Parathyroid adenoma (tissue), 2 donors: ENCODE data around the gene SH3PXD2B.

Source experiments
- H2AFZ ChIP-seq: fragments of 300-600 bp; sonication (generic); one replicate; pipeline ENCODE4 v1.7.0; 2017; ENCODE audit warnings: antibody characterized with exemption, mild to moderate bottlenecking
- H3K27ac ChIP-seq: fragments of 300-600 bp; sonication (generic); one replicate; pipeline ENCODE4 v1.7.0; 2017
- H3K27me3 ChIP-seq: fragments of 300-600 bp; sonication (generic); one replicate; pipeline ENCODE4 v1.7.0; 2017; ENCODE audit warnings: low read length; ENCODE audit not compliant: control insufficient read depth, insufficient read depth
- H3K36me3 ChIP-seq: fragments of 300-600 bp; sonication (generic); one replicate; pipeline ENCODE4 v1.7.0; 2017; ENCODE audit warnings: low read length; ENCODE audit not compliant: control insufficient read depth, insufficient read depth
- H3K4me1 ChIP-seq: fragments of 300-600 bp; sonication (generic); one replicate; pipeline ENCODE4 v1.7.0; 2017; ENCODE audit warnings: control low read depth
- H3K4me2 ChIP-seq: fragments of 300-600 bp; sonication (generic); one replicate; pipeline ENCODE4 v1.7.0; 2017; ENCODE audit warnings: low read length
- H3K4me3 ChIP-seq: fragments of 300-600 bp; sonication (generic); one replicate; pipeline ENCODE4 v1.7.0; 2017; ENCODE audit warnings: low read depth, low read length
- H3K79me2 ChIP-seq: fragments of 300-600 bp; sonication (generic); one replicate; pipeline ENCODE4 v1.7.0; 2017; ENCODE audit warnings: control low read depth
- H3K9ac ChIP-seq: fragments of 300-600 bp; sonication (generic); one replicate; pipeline ENCODE4 v1.7.0; 2017; ENCODE audit warnings: mild to moderate bottlenecking
- H3K9me3 ChIP-seq: fragments of 300-600 bp; sonication (generic); one replicate; pipeline ENCODE4 v1.7.0; 2017; ENCODE audit warnings: low read length; ENCODE audit not compliant: control insufficient read depth
- CTCF ChIP-seq: fragments of 300-600 bp; sonication (generic); IDR thresholded peaks from one replicate; pipeline ENCODE4 v1.7.0; 2017; ENCODE audit warnings: antibody characterized with exemption, mild to moderate bottlenecking
- donor health status: primary hyperparathyroidism.

SH3PXD2B gene

DNA sequence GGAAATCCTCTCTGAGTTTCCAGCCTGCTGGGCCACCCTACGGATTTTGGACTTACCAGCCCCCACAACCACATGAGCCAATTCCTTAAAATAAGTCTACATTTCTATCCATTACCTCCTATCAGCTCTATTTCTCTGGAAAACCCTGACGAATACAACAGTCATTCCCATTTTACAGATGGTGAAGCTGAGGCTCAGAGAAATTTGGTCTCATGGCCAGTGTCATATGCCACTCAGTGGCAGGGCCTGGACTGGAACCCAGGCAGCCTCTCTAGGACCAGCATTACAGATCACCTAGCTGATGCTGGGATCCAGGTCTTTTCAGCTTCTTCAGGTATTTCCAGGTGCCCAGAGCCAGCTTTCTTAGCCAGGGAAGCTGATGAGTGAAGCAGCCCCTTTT, 45.0 kb upstream of the SH3PXD2B start:
- no peaks in the 10 kb centered on the region for H3K27me3 ChIP-seq
- no peaks in the 10 kb centered on the region for H3K9me3 ChIP-seq
- H3K79me2 ChIP-seq: no peaks in the 10 kb centered on the region
- no peak overlapping the region for H3K4me2 ChIP-seq
- H3K27ac ChIP-seq: no peak overlapping the region
- no peak overlapping the region for H3K9ac ChIP-seq
- no peak for TF ChIP-seq CTCF
- H3K36me3 ChIP-seq: no peaks in the 10 kb centered on the region
- H2AFZ ChIP-seq: no peak overlapping the region
- no peaks in the 10 kb centered on the region for H3K4me1 ChIP-seq
- H3K4me3 ChIP-seq: no peak overlapping the region

GRCh38 chr5:172498431-172499129, 44.3 kb upstream of the SH3PXD2B start:
- Histone ChIP-seq H2AFZ (no peak overlapping the region), H3K27me3 (no peaks in the 10 kb centered on the region), H3K9me3 (no peaks in the 10 kb centered on the region), H3K79me2 (no peaks in the 10 kb centered on the region), H3K4me3 (no peak overlapping the region), H3K27ac (no peak overlapping the region), H3K9ac (no peak overlapping the region), H3K36me3 (no peaks in the 10 kb centered on the region), H3K4me1 (no peaks in the 10 kb centered on the region), H3K4me2 (no peak overlapping the region)
- TF ChIP-seq CTCF: no peak

DNA sequence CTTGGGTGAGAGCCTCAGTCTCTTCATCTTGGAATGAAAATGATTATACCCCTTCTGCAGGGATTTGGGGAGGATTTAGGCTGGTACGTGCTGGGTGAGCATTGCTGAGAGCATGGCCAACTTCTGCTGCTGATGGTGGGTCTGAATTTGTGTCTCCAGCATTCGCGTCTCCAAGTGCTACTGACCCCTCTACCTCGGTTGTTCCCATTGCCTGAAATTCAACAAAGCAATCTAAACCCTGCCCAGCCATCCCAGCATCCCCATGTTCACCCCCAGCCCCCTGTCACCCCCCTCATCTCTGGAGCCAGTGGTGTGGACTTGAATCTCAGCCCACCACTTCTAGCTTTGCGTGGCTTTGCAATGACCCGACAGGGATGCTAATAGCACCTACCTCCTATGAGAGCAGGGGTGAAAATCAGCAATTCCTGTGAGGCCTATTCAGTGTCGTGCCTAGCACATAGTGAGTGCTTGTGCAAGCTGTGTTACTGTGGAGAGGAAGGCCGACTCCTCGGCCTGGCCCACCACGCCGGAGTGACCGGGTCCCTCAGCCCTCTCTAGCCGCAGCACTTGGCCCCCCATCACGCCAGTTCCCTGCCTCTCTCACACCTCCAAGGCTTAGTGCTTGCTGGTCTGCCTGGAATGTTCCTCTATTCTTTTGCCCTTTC, 43.4 kb upstream of the SH3PXD2B start:
- no peaks in the 10 kb centered on the region for H3K9me3 ChIP-seq
- H3K36me3 ChIP-seq: no peaks in the 10 kb centered on the region
- H3K4me3 ChIP-seq: no peak overlapping the region
- no peak overlapping the region for H2AFZ ChIP-seq
- no peaks in the 10 kb centered on the region for H3K4me1 ChIP-seq
- H3K79me2 ChIP-seq: no peaks in the 10 kb centered on the region
- H3K4me2 ChIP-seq: no peak overlapping the region
- no peaks in the 10 kb centered on the region for H3K27me3 ChIP-seq
- H3K27ac ChIP-seq: no peak overlapping the region
- H3K9ac ChIP-seq: no peak overlapping the region
- no peak for TF ChIP-seq CTCF

DNA sequence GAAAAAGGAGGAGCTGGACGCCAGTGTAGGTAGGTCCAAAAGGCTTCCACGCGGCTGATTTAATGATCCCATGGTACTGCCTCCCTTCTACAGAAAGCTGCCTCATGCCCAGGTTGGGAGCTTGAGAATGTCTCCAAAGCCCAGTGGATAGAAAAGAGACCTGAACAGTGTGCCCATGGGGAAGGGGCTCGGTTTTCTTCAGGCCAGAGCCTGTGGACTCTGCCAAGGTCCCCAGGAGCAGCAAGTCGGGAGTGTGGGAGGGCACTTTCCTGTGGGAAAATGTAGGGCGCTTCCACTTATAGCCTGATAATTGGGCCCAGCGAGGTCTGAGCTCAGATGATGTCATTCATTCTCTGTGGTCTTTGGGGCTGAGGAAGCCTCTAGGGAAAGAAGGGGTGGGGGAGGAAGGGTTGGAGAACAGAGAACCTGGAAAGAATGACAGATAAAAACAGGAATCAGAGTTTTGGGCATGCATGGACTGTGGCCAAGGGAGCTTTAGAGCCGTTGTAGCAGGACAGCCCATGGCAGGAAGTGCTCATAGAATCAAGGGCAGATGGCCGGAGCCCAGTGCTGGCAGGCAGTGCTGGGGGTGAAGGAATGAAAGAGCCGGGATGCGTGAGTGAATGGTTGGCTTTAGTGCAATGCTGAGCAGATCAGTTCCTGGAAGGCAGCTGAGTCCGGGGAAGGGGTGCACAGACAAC, 42.5 kb upstream of the SH3PXD2B start:
- H3K9me3 ChIP-seq: no peaks in the 10 kb centered on the region
- H3K4me1 ChIP-seq: no peaks in the 10 kb centered on the region
- no peaks in the 10 kb centered on the region for H3K27me3 ChIP-seq
- TF ChIP-seq CTCF: no peak
- H3K4me2 ChIP-seq: no peak overlapping the region
- H3K9ac ChIP-seq: no peak overlapping the region
- H3K36me3 ChIP-seq: no peaks in the 10 kb centered on the region
- no peak overlapping the region for H3K4me3 ChIP-seq
- peak overlapping the region; percentile 30 for H3K27ac ChIP-seq
- H3K79me2 ChIP-seq: no peaks in the 10 kb centered on the region
- no peak overlapping the region for H2AFZ ChIP-seq
